GM19438 (cell line): ENCODE data around the gene IQSEC1.
A peak's percentile ranks its signal among the peaks of the same experiment; 100 is the strongest.
"Not testable (repeated sequence)": the region's sequence is repeated elsewhere in the genome, so short reads cannot be mapped to it uniquely, and the experiment has no call there.

Source experiments
- ATAC-seq: cut with Tn5 transposase; IDR thresholded peaks from one replicate; pipeline ENCODE4 v1.9.1; 2021; ENCODE audit warnings: low read depth; ENCODE audit not compliant: unreplicated experiment

Gene IQSEC1

DNA sequence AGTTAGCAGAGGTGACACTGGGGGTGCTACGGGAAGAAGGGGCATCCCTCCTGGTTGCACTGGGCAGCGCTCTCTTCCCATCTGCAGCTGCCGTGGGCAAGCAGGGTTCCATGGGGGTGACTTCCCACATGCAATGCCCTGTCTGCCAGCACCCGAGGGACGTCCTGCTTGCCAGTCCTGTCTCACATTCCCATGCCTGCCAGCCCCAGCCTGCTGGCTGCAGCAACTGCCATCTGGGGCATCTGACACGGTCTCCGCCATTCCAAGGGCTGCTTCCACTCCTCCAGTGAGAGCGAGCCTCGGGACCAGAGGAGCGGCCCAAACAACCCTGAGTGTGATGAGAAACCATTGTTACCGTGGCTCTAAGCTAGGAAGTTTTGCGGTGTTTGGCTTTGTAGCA lies 186.5 kb downstream of the IQSEC1 start:
- ATAC-seq: no peak

- no peak for ATAC-seq
Observed at GRCh38 chr3:12886106-12886679, 187.0 kb downstream of the IQSEC1 start.

- no peak for ATAC-seq
Observed at GRCh38 chr3:12885583-12885930, 187.7 kb downstream of the IQSEC1 start.

DNA sequence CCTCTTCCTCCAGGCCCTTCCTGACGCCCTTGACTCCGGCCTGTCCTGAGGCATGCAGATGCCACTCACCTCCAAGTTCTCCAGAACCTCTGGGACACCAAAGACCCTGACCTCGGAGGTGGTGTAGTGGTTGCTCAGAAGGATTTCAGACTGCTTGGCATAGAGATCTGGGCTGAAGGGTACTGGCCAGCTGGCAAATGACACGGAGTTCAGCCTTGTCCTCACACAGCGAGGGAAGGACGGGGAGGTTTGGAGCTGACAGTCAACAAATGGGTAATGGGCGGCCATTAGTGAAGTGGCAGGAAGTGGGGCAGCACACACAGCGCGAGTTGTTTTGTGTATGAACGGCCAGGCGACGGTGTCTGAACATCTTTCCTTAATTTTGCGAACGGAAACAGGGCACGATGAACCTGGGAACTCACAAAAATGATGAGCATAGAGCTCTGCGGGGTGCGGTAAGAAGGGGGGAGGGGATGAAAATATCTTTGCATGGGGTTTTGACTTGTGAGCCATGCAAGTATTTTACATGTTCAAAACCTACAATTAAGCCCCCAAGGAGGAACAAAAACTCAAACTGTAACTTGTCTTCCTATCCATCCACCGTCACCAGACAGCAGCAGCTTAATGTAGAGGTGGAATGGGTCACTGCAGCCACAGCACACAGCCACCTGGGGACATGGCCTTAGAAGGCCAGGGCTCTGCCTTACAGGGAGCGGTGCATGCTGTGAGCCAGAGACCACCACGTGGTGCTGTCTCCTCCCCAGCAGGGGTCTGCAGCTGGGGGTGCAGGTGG lies 188.2 kb downstream of the IQSEC1 start:
- no peak for ATAC-seq

DNA sequence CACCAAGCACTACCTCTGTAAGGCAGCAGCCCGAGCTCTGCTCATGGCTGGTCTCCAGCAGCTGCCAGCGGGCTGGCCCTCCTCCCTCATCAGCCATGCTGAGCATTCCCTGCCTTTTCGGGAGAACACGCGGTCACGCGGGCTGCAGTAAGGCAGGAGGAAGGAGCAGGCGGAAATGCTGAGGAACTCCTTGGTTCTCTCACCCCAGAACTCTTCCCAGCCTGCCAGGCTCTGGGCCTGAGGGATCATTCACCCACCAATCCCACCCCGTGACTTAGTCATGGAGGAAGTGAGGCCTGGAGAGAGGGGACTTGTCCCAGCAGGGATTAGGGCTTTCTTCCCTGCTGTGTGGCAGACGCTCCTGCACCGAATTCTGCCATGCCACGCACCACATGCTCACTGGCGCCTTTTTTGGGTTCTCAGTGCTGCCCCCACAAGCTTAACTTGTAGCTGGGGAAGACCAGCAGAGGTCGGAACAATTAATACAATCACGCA lies 189.0 kb downstream of the IQSEC1 start:
- no peak for ATAC-seq

- no peak for ATAC-seq
Observed at GRCh38 chr3:12882336-12883310, 190.6 kb downstream of the IQSEC1 start.

DNA sequence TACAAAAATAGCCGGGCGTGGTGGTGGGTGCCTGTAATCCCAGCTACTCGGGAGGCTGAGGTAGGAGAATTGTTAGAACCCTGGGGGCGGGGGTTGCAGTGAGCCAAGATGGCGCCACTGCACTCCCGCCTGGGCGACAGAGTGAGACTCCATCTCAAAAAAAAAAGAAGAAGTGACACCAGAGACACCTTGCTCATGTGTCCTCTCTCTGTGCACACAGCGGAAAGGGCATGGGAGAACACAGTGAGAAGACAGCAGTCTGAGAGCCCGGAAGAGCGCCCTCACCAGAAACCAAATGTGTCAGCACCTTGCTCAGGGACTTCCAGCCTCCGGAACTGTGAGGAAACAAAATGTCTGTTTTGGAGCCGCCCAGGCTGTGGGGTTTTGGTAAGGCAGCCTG lies 191.4 kb downstream of the IQSEC1 start:
- ATAC-seq: not testable (repeated sequence)

DNA sequence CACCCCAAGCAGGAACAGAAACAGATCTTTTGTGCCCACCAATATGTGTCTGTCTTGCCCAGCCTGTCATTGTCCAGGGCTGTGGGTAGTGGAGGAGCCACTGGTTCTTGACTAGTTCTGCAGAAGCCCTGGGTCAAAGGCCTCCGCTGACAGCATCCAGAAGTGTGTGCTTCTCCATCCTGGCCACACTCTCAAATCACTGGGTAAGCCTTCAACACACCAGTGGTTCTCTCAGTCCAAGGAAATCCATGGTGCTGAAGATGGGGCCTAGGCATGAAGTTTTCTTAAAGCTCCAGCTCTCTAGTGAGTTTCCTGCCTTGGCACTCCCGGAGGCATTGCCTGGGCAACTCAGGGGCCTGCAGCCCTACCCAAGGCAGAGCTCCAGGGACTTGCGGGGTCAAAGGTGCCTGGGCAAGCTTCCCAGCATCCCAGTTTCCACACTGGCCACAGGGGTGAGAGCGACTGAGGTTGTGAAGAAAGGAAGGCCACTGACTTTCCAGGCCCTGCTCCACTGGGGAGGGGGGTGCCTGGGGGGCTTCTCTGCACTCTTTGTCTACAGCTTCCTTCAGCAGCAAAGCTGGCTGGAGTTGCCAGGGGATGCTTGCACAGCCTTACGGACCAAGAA lies 193.9 kb downstream of the IQSEC1 start:
- no peak for ATAC-seq

- not testable (repeated sequence) for ATAC-seq
Observed at GRCh38 chr3:12878758-12879157, 194.5 kb downstream of the IQSEC1 start.

DNA sequence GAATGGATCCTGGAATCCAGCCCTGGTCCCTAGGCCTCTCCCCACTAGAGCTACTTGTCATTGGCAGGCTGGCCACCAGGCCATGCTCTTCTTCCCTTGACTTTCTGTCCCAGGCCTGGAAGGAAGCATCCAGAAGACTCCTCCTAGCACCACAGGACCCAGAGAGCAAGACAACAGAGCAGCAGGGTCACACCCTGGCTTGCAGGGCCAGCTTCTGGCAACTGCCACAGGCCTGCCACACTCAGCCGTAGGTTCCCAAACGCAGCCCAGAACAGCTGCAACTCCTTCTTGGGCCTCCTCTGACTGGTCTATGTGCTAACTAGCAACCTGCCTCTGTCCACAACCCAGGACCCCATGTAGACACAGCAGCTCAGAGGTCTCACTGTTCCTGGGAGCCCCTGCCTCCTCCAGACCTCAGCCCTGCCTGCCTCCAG lies 195.1 kb downstream of the IQSEC1 start:
- ATAC-seq: no peak

DNA sequence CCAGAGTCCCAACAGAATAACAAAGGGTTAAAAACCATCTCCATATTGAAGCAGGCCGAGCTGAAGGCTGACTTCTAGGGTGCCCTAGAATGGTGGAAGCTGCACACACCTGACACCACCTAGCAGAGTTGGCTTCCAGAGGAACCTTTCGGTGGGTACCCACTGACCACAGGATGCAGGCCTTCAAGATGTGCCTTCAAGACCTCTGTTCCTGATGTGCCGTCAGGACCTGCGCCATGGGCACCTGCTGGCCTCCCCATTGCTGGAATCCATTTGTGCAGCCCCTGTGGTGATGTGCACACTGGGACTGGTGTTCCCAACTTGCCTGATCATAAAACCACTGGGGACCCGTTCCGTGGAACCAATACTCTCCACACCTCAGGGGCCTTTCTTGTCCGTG lies 196.2 kb downstream of the IQSEC1 start:
- ATAC-seq: no peak

GRCh38 chr3:12875857-12876836 lies 197.1 kb downstream of the IQSEC1 start:
- ATAC-seq: no peak

GRCh38 chr3:12871404-12871983 lies 201.7 kb downstream of the IQSEC1 start:
- ATAC-seq: no peak

DNA sequence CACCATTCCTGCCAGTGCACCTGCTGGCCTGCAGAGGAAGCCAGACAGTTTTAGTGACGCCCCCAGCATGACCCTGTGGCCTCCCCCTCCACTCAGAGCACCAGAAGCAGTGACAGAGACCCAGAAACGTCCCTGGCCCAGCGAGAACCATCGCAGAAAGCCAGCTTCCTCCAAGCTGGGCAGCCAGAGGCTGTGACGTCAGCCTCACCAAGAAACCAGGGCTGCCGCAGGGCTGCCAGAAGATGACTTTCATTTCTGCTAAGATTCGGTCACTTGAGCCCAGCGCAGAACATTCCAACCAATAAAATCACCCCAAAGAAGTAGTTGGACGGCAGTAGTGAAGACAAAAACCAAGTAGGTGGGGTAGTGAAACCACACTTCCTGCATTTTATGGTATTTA lies 202.3 kb downstream of the IQSEC1 start:
- ATAC-seq: no peak

DNA sequence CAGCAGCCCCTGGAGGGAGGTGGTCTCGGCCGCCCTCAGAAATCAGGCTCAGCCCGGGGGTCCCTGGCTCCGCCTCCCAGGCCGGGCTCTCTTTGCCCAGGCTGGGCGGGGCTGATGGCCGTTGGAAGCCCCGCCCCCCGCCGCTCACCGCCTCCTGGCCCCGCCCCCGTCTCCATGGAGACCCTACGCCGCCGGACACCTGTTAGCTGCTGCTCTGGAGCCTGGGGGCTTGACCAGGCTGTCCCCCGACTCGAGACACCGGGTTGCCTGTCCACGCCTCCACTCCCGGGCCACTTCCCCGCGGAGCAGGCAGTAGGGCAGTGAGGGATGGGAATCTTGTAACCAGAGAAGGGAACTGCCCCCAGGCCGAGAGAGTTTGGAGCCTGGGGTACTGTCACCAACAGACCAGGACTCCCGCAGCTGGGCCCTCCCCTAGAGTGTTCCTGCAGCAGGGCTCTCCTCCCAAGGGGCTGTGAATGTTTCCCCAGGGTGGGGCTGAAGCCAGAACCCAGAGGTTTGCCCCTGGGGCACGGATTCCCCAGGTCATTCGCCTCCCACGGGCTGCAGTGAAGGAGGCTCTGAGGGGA lies 204.1 kb downstream of the IQSEC1 start:
- peak; percentile 77 for ATAC-seq

DNA sequence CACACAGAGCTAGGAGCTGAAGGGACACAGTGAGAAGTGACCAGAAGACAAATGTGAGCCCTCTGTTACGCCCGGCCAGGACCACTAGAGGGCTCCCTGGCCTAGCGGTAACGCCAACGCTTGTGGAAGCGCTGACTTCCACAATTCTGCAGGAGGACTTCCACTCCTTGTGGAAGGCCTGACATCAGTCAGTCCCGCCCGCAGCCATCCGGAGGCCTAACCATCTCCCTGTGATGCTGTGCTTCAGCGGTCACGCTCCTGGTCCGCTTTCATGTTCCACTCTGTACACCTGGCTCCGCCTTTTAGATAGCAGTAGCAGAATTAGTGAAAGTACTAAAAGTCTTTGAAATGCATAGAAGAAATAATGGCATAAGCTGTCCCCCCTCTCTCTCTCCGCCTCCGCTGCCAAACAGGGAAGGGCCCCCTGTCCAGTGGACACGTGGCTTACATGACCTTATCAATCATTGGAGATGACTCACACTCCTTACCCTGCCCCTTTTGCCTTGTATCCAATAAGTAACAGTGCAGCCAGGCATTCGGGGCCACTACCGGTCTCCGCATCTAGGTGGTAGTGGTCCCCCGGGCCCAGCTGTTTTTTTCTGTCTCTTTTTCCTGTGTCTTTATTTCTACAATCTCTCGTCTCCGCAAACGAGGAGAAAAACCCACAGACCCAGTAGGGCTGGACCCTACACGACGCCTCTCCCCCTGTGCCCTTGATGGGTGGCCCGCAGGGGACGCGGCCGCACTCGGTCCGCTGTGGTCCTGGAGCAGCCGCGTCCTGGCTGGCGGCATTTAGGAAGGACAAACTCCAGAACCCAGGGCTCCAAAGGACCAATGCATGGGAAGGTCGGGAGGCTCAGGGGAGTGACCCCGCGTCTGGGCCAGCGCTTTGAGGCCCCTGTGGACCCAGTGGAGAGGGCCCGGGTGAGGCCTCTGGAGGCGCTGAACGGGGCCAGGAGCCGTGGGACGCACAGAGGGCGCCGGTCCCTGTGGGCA lies 204.9 kb downstream of the IQSEC1 start:
- peak; percentile 65 for ATAC-seq

DNA sequence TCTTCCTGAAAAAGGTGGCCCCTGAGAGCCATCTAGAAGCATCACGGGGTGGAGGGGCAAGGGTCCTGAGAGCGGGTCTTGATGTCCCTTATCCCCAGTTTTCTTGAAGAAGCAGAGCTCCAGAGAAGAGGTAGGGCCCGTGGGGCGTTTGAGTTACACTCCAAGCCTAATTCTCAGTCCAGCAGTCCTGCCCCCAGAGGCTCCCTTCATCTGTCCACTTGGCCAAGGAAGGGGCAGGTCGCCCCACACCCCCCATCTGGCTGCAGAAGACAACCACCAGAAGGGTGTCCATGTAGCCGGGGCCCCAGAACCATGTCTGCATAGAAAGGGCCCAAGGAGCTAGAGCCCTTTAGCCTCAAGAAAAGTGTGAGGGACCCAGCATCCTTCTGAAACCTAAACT lies 206.4 kb downstream of the IQSEC1 start:
- no peak for ATAC-seq

DNA sequence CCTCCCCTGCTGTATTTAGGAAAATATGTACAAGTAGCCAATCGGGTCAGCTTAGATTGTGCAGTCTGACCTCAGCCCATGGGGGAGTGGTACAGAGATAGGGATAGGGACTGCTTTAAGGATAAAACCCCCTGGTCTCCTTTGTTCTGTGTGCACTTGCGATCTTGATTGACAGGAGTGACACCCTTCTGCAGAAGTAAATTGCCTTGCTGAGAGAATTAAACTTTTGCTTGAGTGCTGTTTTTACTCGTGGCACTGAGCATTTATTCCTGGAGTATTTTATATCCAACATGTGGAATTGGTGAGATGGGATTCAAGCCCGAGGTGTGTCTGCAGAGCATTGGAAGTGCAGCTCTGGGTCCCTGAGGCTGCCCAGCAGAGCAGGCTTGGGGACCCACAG lies 208.0 kb downstream of the IQSEC1 start:
- ATAC-seq: no peak
